K562 (cell line): ENCODE data around the gene POLD2. TPM values are rescaled to one million over a fixed set of nuclear protein-coding genes. Genes with fewer than 3 reads are reported as not detected.

Source experiments
- CCNT2 ChIP-seq: IDR thresholded peaks from 2 replicates; pipeline ENCODE4 v1.6.1; 2011; ENCODE audit warnings: borderline replicate concordance, low read depth, mild to moderate bottlenecking, moderate library complexity, mixed read lengths, low read length; ENCODE audit not compliant: insufficient read length; ENCODE audit errors: extremely low read depth
- GATA2 ChIP-seq: sonication (generic); formaldehyde crosslinking; IDR thresholded peaks from 2 replicates; pipeline ENCODE4 v1.4.0; 2020; ENCODE audit warnings: mild to moderate bottlenecking, missing genetic modification reagents
- KDM5B ChIP-seq: fragments of 200-600 bp; sonication (generic); IDR thresholded peaks from 2 replicates; pipeline ENCODE4 v1.6.1; 2012; ENCODE audit warnings: low read depth, mild to moderate bottlenecking, moderate library complexity, low read length, control low read depth, inconsistent platforms; ENCODE audit not compliant: insufficient replicate concordance
- MEF2D ChIP-seq: conservative IDR thresholded peaks from 2 replicates; pipeline ENCODE4 v1.6.1; 2016; ENCODE audit warnings: low read depth, missing genetic modification characterization, missing compliant biosample characterization
- MTA1 ChIP-seq: fragments of 450-650 bp; IDR thresholded peaks from 2 replicates; pipeline ENCODE4 v1.6.1; 2017; ENCODE audit warnings: borderline replicate concordance
- MTF1 ChIP-seq: fragments of 250-450 bp; sonication (Bioruptor Pico); IDR thresholded peaks from 2 replicates; pipeline ENCODE4 v1.9.0; 2021; ENCODE audit warnings: moderate library complexity, mild to moderate bottlenecking, inconsistent platforms, borderline replicate concordance
- NRF1 ChIP-seq, 2 experiments: fragments of 450-650 bp; IDR thresholded peaks in 1 of 2; conservative IDR thresholded peaks in 1 of 2; 2 replicates each; pipeline ENCODE4 v1.6.1; 2014; ENCODE audit warnings: mild to moderate bottlenecking in 2 of 2
- NUFIP1 ChIP-seq: fragments of 450-650 bp; IDR thresholded peaks from 2 replicates; pipeline ENCODE4 v1.6.1; 2018; ENCODE audit not compliant: partially characterized antibody
- PHF20 ChIP-seq: fragments of 450-650 bp; IDR thresholded peaks from 2 replicates; pipeline ENCODE4 v1.6.1; 2018; ENCODE audit not compliant: partially characterized antibody
- RAD21 ChIP-seq, 2 experiments: fragments of 250-450 bp in 1 of 2; fragments of 450-650 bp in 1 of 2; sonication (Bioruptor Pico) in 1 of 2; formaldehyde crosslinking in 1 of 2; IDR thresholded peaks in 1 of 2; conservative IDR thresholded peaks in 1 of 2; 2 replicates each; pipeline versions ENCODE4 v1.4.0 to v1.8.0; 2020 to 2022; ENCODE audit warnings: mild to moderate bottlenecking in 2 of 2, moderate library complexity in 1 of 2
- SMARCE1 ChIP-seq: fragments of 450-650 bp; IDR thresholded peaks from 2 replicates; pipeline ENCODE4 v1.7.1; 2016; ENCODE audit warnings: mild to moderate bottlenecking
- SOX6 ChIP-seq: fragments of 450-650 bp; IDR thresholded peaks from 2 replicates; pipeline ENCODE4 v1.6.1; 2014; ENCODE audit warnings: mild to moderate bottlenecking
- SPI1 ChIP-seq: IDR thresholded peaks from 2 replicates; pipeline ENCODE4 v1.6.1; 2011; ENCODE audit warnings: low read depth, low read length, control low read depth, borderline replicate concordance
- TBL1XR1 ChIP-seq, 2 experiments: IDR thresholded peaks; 2 replicates each; pipeline ENCODE4 v1.6.1; 2012; ENCODE audit warnings: improper control_type of control experiment in 2 of 2, low read length in 2 of 2, mild to moderate bottlenecking in 1 of 2
- TEAD1 ChIP-seq, 2 experiments: fragments of 450-650 bp in 1 of 2; sonication (generic) in 1 of 2; formaldehyde crosslinking; IDR thresholded peaks; 2 replicates each; pipeline versions ENCODE4 v1.4.0 to v1.8.0; 2020 to 2022; ENCODE audit warnings: mild to moderate bottlenecking in 2 of 2, missing genetic modification reagents in 1 of 2
- XRCC3 ChIP-seq: fragments of 450-650 bp; IDR thresholded peaks from 2 replicates; pipeline ENCODE4 v1.6.1; 2017; ENCODE audit warnings: mild to moderate bottlenecking, moderate library complexity
- ZNF24 ChIP-seq: fragments of 450-650 bp; IDR thresholded peaks from 2 replicates; pipeline ENCODE4 v1.6.1; 2016
- ZNF280B ChIP-seq: fragments of 250-450 bp; sonication (Bioruptor Pico); IDR thresholded peaks from 2 replicates; pipeline ENCODE4 v1.5.1; 2021; ENCODE audit warnings: mild to moderate bottlenecking
- ZNF408 ChIP-seq: fragments of 250-450 bp; sonication (Bioruptor Pico); IDR thresholded peaks from 2 replicates; pipeline ENCODE4 v1.4.0; 2020; ENCODE audit warnings: low read depth, mild to moderate bottlenecking, moderate library complexity
- ZNF707 ChIP-seq: fragments of 250-450 bp; sonication (Bioruptor Pico); conservative IDR thresholded peaks from 2 replicates; pipeline ENCODE4 v1.8.0; 2022; ENCODE audit warnings: inconsistent platforms, mild to moderate bottlenecking, moderate library complexity
- polyA plus RNA-seq, 8 experiments: library from polyadenylated mRNA; depleted of rRNA in 4 of 8; stranded (reverse) in 5 of 8; unstranded in 3 of 8; fragments of >200 nt; fragmentation: Nextera tagmentation in 2 of 8; fragmentation: Illumina TruSeq in 1 of 8; extraction: Ambion mirVana in 2 of 8; extraction: Trizol in 1 of 8; gene quantifications; 2 replicates each; pipeline versions ENCODE4 v1.2.1 to v1.2.3, GENCODE V29; 2011 to 2014; ENCODE audit warnings: inconsistent platforms in 1 of 8, missing spikeins in 1 of 8
- total RNA-seq, 7 experiments: library from RNA; depleted of rRNA in 6 of 7; stranded (reverse); fragments of >200 nt in 6 of 7; fragmentation: Illumina TruSeq in 2 of 7; extraction: Trizol in 2 of 7; gene quantifications; 2 replicates each; pipeline versions ENCODE4 v1.2.1 to v1.2.3, GENCODE V29; 2011 to 2021; ENCODE audit warnings: low replicate concordance in 1 of 7
- TF ChIP-seq, protein P1 (sequence below): fragments of 450-650 bp; IDR thresholded peaks from 2 replicates; pipeline ENCODE4 v1.7.1; 2018; ENCODE audit warnings: mild to moderate bottlenecking, low read depth; ENCODE audit not compliant: partially characterized antibody

POLD2 gene
- total and polyA plus RNA-seq, 9 of the 15 experiments (the other 6 are each of a cell fraction or from before 2014, with no cell fraction given): 29.7 to 259 (median 225) TPM

- TF ChIP-seq, protein P1, sequence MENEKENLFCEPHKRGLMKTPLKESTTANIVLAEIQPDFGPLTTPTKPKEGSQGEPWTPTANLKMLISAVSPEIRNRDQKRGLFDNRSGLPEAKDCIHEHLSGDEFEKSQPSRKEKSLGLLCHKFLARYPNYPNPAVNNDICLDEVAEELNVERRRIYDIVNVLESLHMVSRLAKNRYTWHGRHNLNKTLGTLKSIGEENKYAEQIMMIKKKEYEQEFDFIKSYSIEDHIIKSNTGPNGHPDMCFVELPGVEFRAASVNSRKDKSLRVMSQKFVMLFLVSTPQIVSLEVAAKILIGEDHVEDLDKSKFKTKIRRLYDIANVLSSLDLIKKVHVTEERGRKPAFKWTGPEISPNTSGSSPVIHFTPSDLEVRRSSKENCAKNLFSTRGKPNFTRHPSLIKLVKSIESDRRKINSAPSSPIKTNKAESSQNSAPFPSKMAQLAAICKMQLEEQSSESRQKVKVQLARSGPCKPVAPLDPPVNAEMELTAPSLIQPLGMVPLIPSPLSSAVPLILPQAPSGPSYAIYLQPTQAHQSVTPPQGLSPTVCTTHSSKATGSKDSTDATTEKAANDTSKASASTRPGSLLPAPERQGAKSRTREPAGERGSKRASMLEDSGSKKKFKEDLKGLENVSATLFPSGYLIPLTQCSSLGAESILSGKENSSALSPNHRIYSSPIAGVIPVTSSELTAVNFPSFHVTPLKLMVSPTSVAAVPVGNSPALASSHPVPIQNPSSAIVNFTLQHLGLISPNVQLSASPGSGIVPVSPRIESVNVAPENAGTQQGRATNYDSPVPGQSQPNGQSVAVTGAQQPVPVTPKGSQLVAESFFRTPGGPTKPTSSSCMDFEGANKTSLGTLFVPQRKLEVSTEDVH: no peak
- TF ChIP-seq SOX6 (peak; percentile 73), PHF20 (no peak), MTA1 (no peak), ZNF707 (no peak), ZNF24 (no peak), ZNF408 (CRISPR knock-in tag) (no peak), TBL1XR1 (IDR thresholded peaks at IDR 0.05; ENCODE audit: low read length in 2 of 2) (0 out of 4 replicates have a peak, but pooled peaks of 1 of the 2 experiments have one; percentile 15), NRF1 (conservative IDR thresholded peaks at IDR 0.05 in 1 of 2, IDR thresholded peaks at IDR 0.05 in 1 of 2) (peak; percentile 32 to 55; a peak in 1 of 4 replicates), GATA2 (CRISPR knock-in tag) (peak; percentile 76), KDM5B (peak; percentile 12), SPI1 (no peak), XRCC3 (no peak), TEAD1 (CRISPR knock-in tag; IDR thresholded peaks at IDR 0.05) (no peak), RAD21 (CRISPR knock-in tag; conservative IDR thresholded peaks at IDR 0.05 in 1 of 2, IDR thresholded peaks at IDR 0.05 in 1 of 2) (peak in 1 of 2 experiments; percentile 38; a peak in 1 of 4 replicates), ZNF280B (CRISPR knock-in tag) (no peak), NUFIP1 (no peak), MTF1 (CRISPR knock-in tag) (no peak), CCNT2 (peak; percentile 49), SMARCE1 (peak; percentile 56; the same call in 1 of the 2 replicates), MEF2D (tag) (no peak)
These were observed 24.0 kb upstream of the POLD2 start (continued) for GRCh38 chr7:44147026-44147991.
